Esophagus squamous epithelium (tissue), 4 donors: Measurements from ENCODE around the gene NEDD4L.

ENCODE experiments used
- POLR2A ChIP-seq, 4 donors: fragments of 450-650 bp; IDR thresholded peaks; one replicate each; pipeline ENCODE4 v1.6.1; 2017; ENCODE audit warnings: antibody characterized with exemption in 4 of 4, mild to moderate bottlenecking in 4 of 4, moderate library complexity in 3 of 4
- TF ChIP-seq, protein P1 (sequence below), 6 experiments: fragments of 450-650 bp in 4 of 6; fragments of 200-600 bp in 2 of 6; sonication (generic) in 2 of 6; IDR thresholded peaks; one replicate each; pipeline ENCODE4 v1.5.1; 2016 to 2019; ENCODE audit warnings: antibody characterized with exemption in 6 of 6, mild to moderate bottlenecking in 4 of 6, moderate library complexity in 4 of 6

DNA sequence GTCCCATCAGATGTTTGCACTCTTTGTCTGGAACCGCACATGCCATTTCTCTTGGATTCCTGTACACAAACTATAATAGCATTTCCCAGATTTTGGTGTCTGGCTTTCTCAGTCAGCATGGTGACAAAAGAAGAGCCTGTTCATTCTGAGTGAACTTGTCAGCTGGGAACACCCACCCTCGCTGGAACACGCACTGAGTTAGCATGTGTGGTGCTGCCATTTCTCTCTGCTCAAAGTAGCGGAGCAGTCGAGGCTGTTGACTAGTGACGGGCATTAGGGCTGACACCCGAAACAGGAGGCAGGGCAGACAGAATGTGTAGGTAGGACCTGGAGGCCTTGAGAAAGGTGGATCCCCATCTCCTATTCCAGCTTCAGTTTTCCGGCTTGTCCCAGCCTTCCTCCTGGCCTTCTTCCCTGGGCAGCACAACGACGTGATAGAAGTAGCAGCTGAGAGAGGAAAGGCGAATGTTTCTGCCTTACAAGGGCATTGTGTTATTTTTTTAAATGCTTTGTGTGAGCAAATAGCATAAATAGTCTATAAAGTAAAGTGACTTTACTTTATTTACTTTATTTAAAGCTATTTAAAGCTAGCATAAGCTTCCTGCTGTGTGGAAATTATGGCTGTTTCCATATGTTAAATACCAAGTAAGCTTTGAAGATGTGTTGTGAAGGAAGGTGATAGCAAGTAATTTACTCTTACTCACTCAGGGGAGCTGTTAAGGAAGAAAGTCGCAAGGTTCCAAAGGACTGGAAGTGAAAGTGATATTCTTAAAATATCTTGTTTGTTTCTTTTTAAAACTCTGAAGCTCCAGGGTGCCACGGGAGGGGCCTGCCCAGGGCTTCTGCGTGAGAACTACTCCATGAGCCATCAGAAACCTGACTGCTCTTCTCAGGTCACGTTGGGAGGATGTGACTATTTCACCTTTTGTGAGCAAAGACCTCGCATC is 272.6 kb downstream of the NEDD4L start:
- no peak for TF ChIP-seq POLR2A (IDR thresholded peaks at IDR 0.05)
- TF ChIP-seq, protein P1, sequence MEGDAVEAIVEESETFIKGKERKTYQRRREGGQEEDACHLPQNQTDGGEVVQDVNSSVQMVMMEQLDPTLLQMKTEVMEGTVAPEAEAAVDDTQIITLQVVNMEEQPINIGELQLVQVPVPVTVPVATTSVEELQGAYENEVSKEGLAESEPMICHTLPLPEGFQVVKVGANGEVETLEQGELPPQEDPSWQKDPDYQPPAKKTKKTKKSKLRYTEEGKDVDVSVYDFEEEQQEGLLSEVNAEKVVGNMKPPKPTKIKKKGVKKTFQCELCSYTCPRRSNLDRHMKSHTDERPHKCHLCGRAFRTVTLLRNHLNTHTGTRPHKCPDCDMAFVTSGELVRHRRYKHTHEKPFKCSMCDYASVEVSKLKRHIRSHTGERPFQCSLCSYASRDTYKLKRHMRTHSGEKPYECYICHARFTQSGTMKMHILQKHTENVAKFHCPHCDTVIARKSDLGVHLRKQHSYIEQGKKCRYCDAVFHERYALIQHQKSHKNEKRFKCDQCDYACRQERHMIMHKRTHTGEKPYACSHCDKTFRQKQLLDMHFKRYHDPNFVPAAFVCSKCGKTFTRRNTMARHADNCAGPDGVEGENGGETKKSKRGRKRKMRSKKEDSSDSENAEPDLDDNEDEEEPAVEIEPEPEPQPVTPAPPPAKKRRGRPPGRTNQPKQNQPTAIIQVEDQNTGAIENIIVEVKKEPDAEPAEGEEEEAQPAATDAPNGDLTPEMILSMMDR (IDR thresholded peaks at IDR 0.05) = no peak
